Endothelial cell of umbilical vein (primary cell): ENCODE measurements around the gene MARS2. TPM values are rescaled to one million over a fixed set of nuclear protein-coding genes. Genes with fewer than 3 reads are reported as not detected.

Experiments used
- BruUV-seq: library from RNA; stranded (reverse); fragments of 400-500 nt; replicated peaks from 2 replicates; lab custom pipeline; 2021; lab: Mats Ljungman, UMichigan
- CTCF ChIA-PET: fragments of 300-600, 350-600 bp; sonication (Branson Sonifier 250); formaldehyde crosslinking; loops from one replicate; lab custom pipeline; 2021; ENCODE audit warnings: antibody characterized with exemption, inconsistent platforms; lab: Charles Lee
- POLR2A ChIA-PET: fragments of 300-600, 350-600 bp; sonication (Branson Sonifier 250); formaldehyde crosslinking; loops from one replicate; lab custom pipeline; 2021; ENCODE audit warnings: antibody characterized with exemption, inconsistent platforms; lab: Charles Lee
- DNase-seq: peaks from one replicate; pipeline ENCODE4 v3.0.0-alpha.2; 2011; ENCODE audit warnings: low read depth, low spot score
- FAIRE-seq: peaks from 2 replicates; lab custom pipeline; 2011; peaks lifted over from hg19 to GRCh38; lab: Jason Lieb, UNC
- H2AFZ ChIP-seq: 2 replicates; pipeline ENCODE4 v1.6.0; 2012; ENCODE audit warnings: low read depth, low read length, control low read depth, inconsistent platforms
- H3K27ac ChIP-seq: 2 replicates; pipeline ENCODE4 v1.5.1; 2011; ENCODE audit warnings: low read depth, mild to moderate bottlenecking, control low read depth, low read length, moderate library complexity; ENCODE audit not compliant: insufficient read depth
- H3K27me3 ChIP-seq, 2 experiments: 2 replicates each; pipeline versions ENCODE4 v1.6.0 to v1.6.1; 2011; ENCODE audit warnings: low read length in 2 of 2, mixed read lengths in 1 of 2; ENCODE audit not compliant: control insufficient read depth in 2 of 2, insufficient read depth in 2 of 2
- H3K36me3 ChIP-seq, 2 experiments: 2 replicates in 1 of 2; 3 replicates in 1 of 2; pipeline ENCODE4 v1.5.1; 2011; ENCODE audit warnings: low read length in 2 of 2, mild to moderate bottlenecking in 1 of 2, moderate library complexity in 1 of 2; ENCODE audit not compliant: control insufficient read depth in 2 of 2, insufficient read depth in 2 of 2; ENCODE audit errors: extremely low read depth in 1 of 2
- H3K4me1 ChIP-seq: 3 replicates; pipeline ENCODE4 v1.5.1; 2011; ENCODE audit warnings: mild to moderate bottlenecking, low read length; ENCODE audit not compliant: control insufficient read depth, insufficient read depth; ENCODE audit errors: extremely low read depth
- H3K4me2 ChIP-seq: 2 replicates; pipeline ENCODE4 v1.6.1; 2011; ENCODE audit warnings: low read length, control low read depth, mixed read lengths; ENCODE audit not compliant: insufficient read depth
- H3K4me3 ChIP-seq, 3 experiments: fragments of 200-600 bp in 1 of 3; sonication (generic), shearing (Covaris generic) in 1 of 3; replicated peaks in 1 of 3; 2 replicates each; pipeline ENCODE4 v1.5.1; 2011 to 2016; ENCODE audit warnings: control low read depth in 3 of 3, low read length in 3 of 3, mild to moderate bottlenecking in 2 of 3, inconsistent platforms in 1 of 3, low read depth in 1 of 3, moderate library complexity in 1 of 3; ENCODE audit not compliant: insufficient read depth in 1 of 3
- H3K79me2 ChIP-seq: 2 replicates; pipeline ENCODE4 v1.6.0; 2012; ENCODE audit warnings: low read length, inconsistent platforms; ENCODE audit not compliant: control insufficient read depth, insufficient read depth
- H3K9ac ChIP-seq: replicated peaks from 2 replicates; pipeline ENCODE3; 2011; ENCODE audit warnings: low read length, control low read depth; ENCODE audit not compliant: insufficient read depth; ENCODE audit errors: extremely low read depth
- H3K9me1 ChIP-seq: replicated peaks from 3 replicates; pipeline ENCODE4 v1.6.0; 2011; ENCODE audit warnings: mild to moderate bottlenecking, low read length; ENCODE audit not compliant: control insufficient read depth, insufficient read depth; ENCODE audit errors: extremely low read depth
- H3K9me3 ChIP-seq: replicated peaks from 2 replicates; pipeline ENCODE4 v1.5.1; 2012; ENCODE audit warnings: low read length, inconsistent platforms; ENCODE audit not compliant: control insufficient read depth, insufficient read depth
- H4K20me1 ChIP-seq: replicated peaks from 2 replicates; pipeline ENCODE3; 2011; ENCODE audit warnings: mild to moderate bottlenecking, low read length; ENCODE audit not compliant: control insufficient read depth, insufficient read depth; ENCODE audit errors: extremely low read depth
- EZH2 ChIP-seq: IDR thresholded peaks from 2 replicates; pipeline ENCODE4 v1.6.1; 2012; ENCODE audit warnings: borderline replicate concordance, low read depth, mild to moderate bottlenecking, moderate library complexity, low read length, inconsistent platforms; ENCODE audit not compliant: severe bottlenecking
- JUN ChIP-seq: IDR thresholded peaks from 2 replicates; pipeline ENCODE4 v1.6.1; 2011; ENCODE audit warnings: borderline replicate concordance, low read depth; ENCODE audit not compliant: insufficient read length, insufficient read depth
- POLR2AphosphoS5 ChIP-seq: IDR thresholded peaks from 2 replicates; pipeline ENCODE4 v1.6.1; 2012; ENCODE audit warnings: low read depth, mild to moderate bottlenecking, control low read depth, low read length, moderate library complexity; ENCODE audit not compliant: insufficient read depth
- dilution Hi-C: fragments of 300-500 bp; cut with MboI; formaldehyde crosslinking; loops from one replicate; pipeline ENCODE4 v1.15.0; 2019; ENCODE audit warnings: low sequenced_read_pairs; ENCODE audit not compliant: extremely low pct_ligation_motif_present
- intact Hi-C: fragments of 100-400 bp; cut with micrococcal nuclease; formaldehyde crosslinking; loops from one replicate; pipeline ENCODE4 v1.10.0; 2022
- polyA plus RNA-seq, 4 experiments: library from polyadenylated mRNA; depleted of rRNA in 3 of 4; stranded (reverse) in 3 of 4; unstranded in 1 of 4; fragments of >200 nt; gene quantifications; 2 replicates each; pipeline versions ENCODE4 v1.2.1 to v1.2.3, GENCODE V29; 2011 to 2012; ENCODE audit warnings: missing spikeins in 1 of 4
- total RNA-seq: library from RNA; stranded (reverse); gene quantifications from 2 replicates; pipeline ENCODE4 v1.2.3, GENCODE V29; 2021

The MARS2 gene
- total and polyA plus RNA-seq, 2 donors (not counting 3 experiments of a cell fraction or from before 2014, with no cell fraction given), result 2.4 to 5.3 TPM

- TF ChIP-seq EZH2 (no peak), JUN (no peak), POLR2AphosphoS5 (no peak)
- ChIA-PET CTCF (interaction anchor here (0.6 to 2.4 kb wide), 5 partner anchors 20 to 423 kb away, joined by 3 to 10 read pairs (median 4); partner anchors contain the start of genes MOB4 and RFTN2), POLR2A (interaction anchor here (0.6 kb wide), 1 partner anchor 29 kb away, joined by 12 read pairs; the partner anchor contains the start of gene RFTN2)
Measured at GRCh38 chr2:197704434-197705120, 592 bp upstream of the MARS2 start.

More at GRCh38 chr2:197704434-197705120, 592 bp upstream of the MARS2 start:
- Histone ChIP-seq H3K9me3 (no peaks in the 10 kb centered on the region), H3K27ac (peak overlapping the region; percentile 34), H3K9me1 (no peaks in the 10 kb centered on the region), H3K36me3 (no peaks in the 10 kb centered on the region), H4K20me1 (no peaks in the 10 kb centered on the region), H3K79me2 (peaks cover 33% of the 10 kb centered on the region), H3K4me2 (peak overlapping the region; percentile 96), H3K4me1 (peaks cover 22% of the 10 kb centered on the region), H3K27me3 (peaks cover 0 to 3% of the 10 kb centered on the region in 2 experiments), H3K9ac (peak overlapping the region; percentile 80), H3K4me3 (peak overlapping the region; percentile 28 to 85 (median 81)), H2AFZ (peak overlapping the region; percentile 68)
- FAIRE-seq, result no peak
- intact Hi-C loops, result loop anchor here (1.0 to 5.0 kb wide), 6 partner anchors 148 to 423 kb away; partner anchors contain the start of genes COQ10B, HSPE1, MOB4 and SF3B1
- dilution Hi-C loops, result no loop called here
- no peak for DNase-seq
- BruUV-seq, result TSS peak; percentile 31
